ENCODE data around the gene WEE1.

- TF ChIP-seq TAF1 (IDR thresholded peaks at IDR 0.05; ENCODE audit: borderline replicate concordance, insufficient read depth, low read length) (no peak), POLR2AphosphoS5 (IDR thresholded peaks at IDR 0.05; ENCODE audit: low read depth, low read length) (no peak)
These were observed 60.2 kb downstream of the WEE1 start for GRCh38 chr11:9633679-9634078.
